Erythroblast (primary cell): ENCODE results near the gene RNASE7.
A peak's percentile ranks its signal among the peaks of the same experiment; 100 is the strongest.

Experiments
- DNase-seq, 2 experiments: peaks; one replicate each; lab custom pipeline; 2025; lab: John Stamatoyannopoulos, UW
- GATA1 ChIP-seq: IDR thresholded peaks from 2 replicates; pipeline ENCODE4 v1.6.1; 2011; ENCODE audit warnings: low read depth, mild to moderate bottlenecking, control low read depth, low read length, moderate library complexity
- POLR2A ChIP-seq: IDR thresholded peaks from 2 replicates; pipeline ENCODE4 v1.6.1; 2011; ENCODE audit warnings: mild to moderate bottlenecking, low read length

The RNASE7 gene

GRCh38 chr14:21016413-21017190 lies 25.6 kb upstream of the RNASE7 start:
- no peak for DNase-seq
- no peak for TF ChIP-seq POLR2A
- no peak for TF ChIP-seq GATA1

GRCh38 chr14:21017528-21018245 lies 24.5 kb upstream of the RNASE7 start:
- TF ChIP-seq GATA1 (no peak), POLR2A (no peak)
- no peak for DNase-seq

- TF ChIP-seq GATA1: no peak
- no peak for TF ChIP-seq POLR2A
- DNase-seq: no peak
These were observed 23.9 kb upstream of the RNASE7 start for GRCh38 chr14:21018286-21018685.

- DNase-seq: no peak
- TF ChIP-seq POLR2A: no peak
- TF ChIP-seq GATA1: no peak
These were observed 23.4 kb upstream of the RNASE7 start for GRCh38 chr14:21018781-21019180.

- TF ChIP-seq POLR2A (no peak), GATA1 (no peak)
- DNase-seq: no peak
These were observed 22.8 kb upstream of the RNASE7 start for GRCh38 chr14:21019366-21019765.

- TF ChIP-seq POLR2A (no peak), GATA1 (no peak)
- no peak for DNase-seq
These were observed 21.1 kb upstream of the RNASE7 start for GRCh38 chr14:21020977-21021545.

GRCh38 chr14:21022686-21023085 lies 19.5 kb upstream of the RNASE7 start:
- TF ChIP-seq GATA1 (no peak), POLR2A (no peak)
- DNase-seq: no peak

GRCh38 chr14:21023174-21023573 lies 19.0 kb upstream of the RNASE7 start:
- no peak for DNase-seq
- TF ChIP-seq POLR2A (no peak), GATA1 (no peak)

- TF ChIP-seq GATA1: no peak
- no peak for DNase-seq
These were observed 18.2 kb upstream of the RNASE7 start for GRCh38 chr14:21023817-21024584.

- TF ChIP-seq GATA1 (no peak), POLR2A (no peak)
- DNase-seq: peak; percentile 50 to 52
These were observed 17.4 kb upstream of the RNASE7 start, which contains the start of gene NDRG2 for GRCh38 chr14:21024585-21025370. Gene NDRG2 (minus strand): TSS chr14:21025061. CDS start chr14:21023315, 1,746 bp downstream.

GRCh38 chr14:21025371-21026273 lies 16.5 kb upstream of the RNASE7 start:
- no peak for DNase-seq

More at GRCh38 chr14:21025371-21026273, 16.5 kb upstream of the RNASE7 start:
- TF ChIP-seq GATA1 (no peak), POLR2A (no peak)
